Type B pancreatic cell (in vitro differentiated cells): Measurements from ENCODE around the gene MCEMP1. TPM values are rescaled to one million over a fixed set of nuclear protein-coding genes. Genes with fewer than 3 reads are reported as not detected.

Source experiments
- DNase-seq: peaks from one replicate; pipeline ENCODE4 v3.0.0; 2021; ENCODE audit warnings: mixed read lengths; ENCODE audit not compliant: unreplicated experiment; ENCODE audit errors: extremely low spot score
- H3K27ac Mint-ChIP-seq: 2 replicates; pipeline ENCODE4 v1.8.0; 2021; ENCODE audit warnings: mild to moderate bottlenecking, mixed read lengths
- H3K27me3 Mint-ChIP-seq: 2 replicates; pipeline ENCODE4 v1.8.0; 2021; ENCODE audit warnings: mixed read lengths
- H3K36me3 Mint-ChIP-seq: 2 replicates; pipeline ENCODE4 v1.8.0; 2021; ENCODE audit warnings: mixed read lengths
- H3K4me1 Mint-ChIP-seq: one replicate; pipeline ENCODE4 v1.8.0; 2021; ENCODE audit warnings: mixed read lengths; ENCODE audit not compliant: unreplicated experiment
- H3K4me3 Mint-ChIP-seq: 2 replicates; pipeline ENCODE4 v1.8.0; 2021; ENCODE audit warnings: mild to moderate bottlenecking, mixed read lengths
- H3K9me3 Mint-ChIP-seq: 2 replicates; pipeline ENCODE4 v1.8.0; 2021; ENCODE audit warnings: mixed read lengths
- CTCF ChIP-seq: fragments of 200-600 bp; sonication (generic); conservative IDR thresholded peaks from 2 replicates; pipeline ENCODE4 v1.5.0; 2021; ENCODE audit warnings: antibody characterized with exemption, mild to moderate bottlenecking
- total RNA-seq: library from RNA; stranded (reverse); gene quantifications from 2 replicates; pipeline ENCODE4 v1.2.1, GENCODE V29; 2021; ENCODE audit warnings: low replicate concordance

The MCEMP1 gene
- total RNA-seq, 1 donor from 2014 or later, result not detected

DNA sequence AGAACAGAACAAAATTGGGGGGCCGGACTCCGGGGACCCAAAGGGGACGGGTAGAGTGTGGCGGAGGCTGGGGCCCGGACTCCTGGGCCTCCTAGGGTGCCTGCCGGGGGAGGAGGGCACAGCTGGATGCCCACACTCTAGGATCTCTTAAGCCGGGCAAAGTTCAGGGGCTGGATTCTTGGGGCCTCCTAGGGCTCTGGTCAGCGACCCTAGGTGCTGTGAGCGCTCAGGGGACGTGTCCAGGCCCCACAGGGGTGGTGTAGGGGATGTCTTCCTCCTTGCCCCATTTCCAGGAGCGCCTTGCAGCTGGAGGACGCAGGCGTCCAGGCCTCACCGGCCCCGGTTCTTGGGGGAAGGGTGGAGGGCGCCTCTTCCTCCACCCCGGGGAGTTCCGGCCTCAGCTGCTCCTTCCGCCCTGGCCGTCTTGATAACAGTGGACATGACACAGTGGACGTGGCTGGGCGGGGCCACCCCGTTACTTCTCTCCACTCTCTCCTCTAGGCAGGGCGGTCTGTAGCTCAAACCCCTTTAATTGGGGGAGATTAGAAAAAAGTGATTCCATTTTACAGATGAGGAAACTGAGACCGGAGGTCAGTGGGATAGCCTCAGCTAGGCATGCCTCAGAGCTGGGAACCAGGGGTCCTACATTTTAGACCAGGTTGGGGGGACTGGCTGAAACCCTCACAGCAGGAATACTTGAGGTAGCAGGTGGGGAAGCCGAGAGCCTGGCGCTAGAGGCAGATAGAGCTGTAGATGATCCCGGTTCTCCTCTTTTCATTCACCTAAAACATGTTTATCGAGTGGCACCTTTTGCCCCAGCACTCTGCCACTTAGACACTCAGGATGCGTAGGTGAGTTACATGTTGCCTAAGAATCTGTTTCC lies 39.3 kb upstream of the MCEMP1 start:
- Mint-ChIP-seq H3K9me3 (no peaks in the 10 kb centered on the region), H3K4me3 (peak overlapping the region; percentile 77), H3K27me3 (peaks cover 28% of the 10 kb centered on the region), H3K27ac (no peak overlapping the region), H3K36me3 (no peaks in the 10 kb centered on the region), H3K4me1 (no peaks in the 10 kb centered on the region)
- no peak for TF ChIP-seq CTCF
- no peak for DNase-seq

- DNase-seq, result no peak
- no peaks in the 10 kb centered on the region for H3K36me3 Mint-ChIP-seq
- peak overlapping the region; percentile 36 for H3K27ac Mint-ChIP-seq
- no peak for TF ChIP-seq CTCF
- peaks cover 28% of the 10 kb centered on the region for H3K27me3 Mint-ChIP-seq
- no peaks in the 10 kb centered on the region for H3K9me3 Mint-ChIP-seq
- H3K4me3 Mint-ChIP-seq, result peak overlapping the region; percentile 60
- no peaks in the 10 kb centered on the region for H3K4me1 Mint-ChIP-seq
Observed at GRCh38 chr19:7638802-7639465, 38.0 kb upstream of the MCEMP1 start.

DNA sequence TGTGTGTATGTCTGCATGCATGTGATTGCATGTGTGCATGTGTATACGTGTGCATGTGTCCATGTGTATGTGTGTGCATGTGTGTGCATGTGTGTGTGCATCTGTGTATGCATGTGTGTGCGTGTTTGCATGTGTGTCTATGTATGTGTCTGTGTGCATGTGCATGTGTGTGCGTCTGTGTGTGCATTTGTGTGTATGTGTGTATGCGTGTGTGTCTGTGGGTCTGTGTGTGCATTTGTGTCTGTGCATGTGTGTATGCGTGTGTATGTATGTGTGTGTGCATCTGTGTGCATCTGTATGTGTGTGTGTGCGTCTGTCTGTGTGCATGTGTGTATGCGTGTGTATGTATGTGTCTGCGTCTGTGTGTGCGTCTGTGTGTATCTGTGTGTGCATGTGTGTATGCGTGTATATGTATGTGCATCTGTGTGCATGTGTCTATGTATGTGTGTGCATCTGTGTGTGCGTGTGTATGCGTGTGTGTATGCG lies 37.0 kb upstream of the MCEMP1 start:
- peak overlapping the region; percentile 0 for H3K27ac Mint-ChIP-seq
- H3K36me3 Mint-ChIP-seq, result no peaks in the 10 kb centered on the region
- H3K27me3 Mint-ChIP-seq, result peaks cover 24% of the 10 kb centered on the region
- H3K4me1 Mint-ChIP-seq, result no peaks in the 10 kb centered on the region
- no peak for TF ChIP-seq CTCF
- H3K4me3 Mint-ChIP-seq, result peak overlapping the region; percentile 2
- no peak for DNase-seq
- H3K9me3 Mint-ChIP-seq, result no peaks in the 10 kb centered on the region

DNA sequence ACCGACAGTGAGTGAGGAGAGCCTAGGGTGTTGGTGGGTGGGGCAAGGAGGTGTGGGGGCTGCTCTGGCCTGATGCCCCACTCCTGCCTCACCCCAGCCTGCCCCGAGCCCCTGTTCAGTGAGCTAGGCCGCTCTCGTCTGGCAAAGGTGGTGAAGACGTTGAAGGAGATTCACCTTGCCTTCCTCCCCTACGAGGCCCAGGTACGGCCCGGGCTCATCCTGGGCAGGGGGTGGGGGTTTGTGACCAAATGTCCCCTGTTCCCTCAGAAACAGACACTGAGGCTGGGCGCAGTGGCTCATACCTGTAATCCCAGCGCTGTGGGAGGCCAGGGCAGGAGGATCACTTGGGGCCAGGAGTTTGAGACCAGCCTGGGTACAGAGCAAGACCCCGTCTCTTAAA lies 36.1 kb upstream of the MCEMP1 start:
- no peaks in the 10 kb centered on the region for H3K4me1 Mint-ChIP-seq
- H3K27ac Mint-ChIP-seq, result no peak overlapping the region
- H3K36me3 Mint-ChIP-seq, result no peaks in the 10 kb centered on the region
- H3K27me3 Mint-ChIP-seq, result peaks cover 17% of the 10 kb centered on the region
- DNase-seq, result no peak
- no peak for TF ChIP-seq CTCF
- no peak overlapping the region for H3K4me3 Mint-ChIP-seq
- no peaks in the 10 kb centered on the region for H3K9me3 Mint-ChIP-seq

- Mint-ChIP-seq H3K9me3 (no peaks in the 10 kb centered on the region), H3K4me1 (no peaks in the 10 kb centered on the region), H3K27ac (no peak overlapping the region), H3K27me3 (peaks cover 10% of the 10 kb centered on the region), H3K4me3 (no peak overlapping the region), H3K36me3 (no peaks in the 10 kb centered on the region)
- DNase-seq, result no peak
- no peak for TF ChIP-seq CTCF
Observed at GRCh38 chr19:7641290-7642276, 35.3 kb upstream of the MCEMP1 start.
